HepG2 (cell line): ENCODE measurements around the gene LSM11. TPM values are rescaled to one million over a fixed set of nuclear protein-coding genes. Genes with fewer than 3 reads are reported as not detected.
A peak's percentile ranks its signal among the peaks of the same experiment; 100 is the strongest.

Experiments
- CEBPG ChIP-seq: IDR thresholded peaks from 2 replicates; pipeline ENCODE4 v1.6.1; 2016
- FOXO1 ChIP-seq: sonication (generic); formaldehyde crosslinking; IDR thresholded peaks from 2 replicates; pipeline ENCODE4 v1.4.0; 2020; ENCODE audit warnings: missing genetic modification reagents
- KLF11 ChIP-seq: IDR thresholded peaks from 2 replicates; pipeline ENCODE4 v1.6.1; 2016; ENCODE audit warnings: missing compliant biosample characterization
- MEIS1 ChIP-seq: sonication (generic); formaldehyde crosslinking; IDR thresholded peaks from 2 replicates; pipeline ENCODE4 v1.9.0; 2021; ENCODE audit warnings: mild to moderate bottlenecking, missing genetic modification reagents, moderate library complexity, borderline replicate concordance
- MXD4 ChIP-seq: IDR thresholded peaks from 2 replicates; pipeline ENCODE4 v1.6.1; 2016; ENCODE audit warnings: mild to moderate bottlenecking, missing biosample characterization, missing genetic modification reagents
- SRY ChIP-seq: sonication (generic); formaldehyde crosslinking; IDR thresholded peaks from 2 replicates; pipeline ENCODE4 v1.8.0; 2022; ENCODE audit warnings: mild to moderate bottlenecking, missing genetic modification reagents
- ZBTB38 ChIP-seq: sonication (generic); formaldehyde crosslinking; IDR thresholded peaks from 2 replicates; pipeline ENCODE4 v1.5.1; 2020; ENCODE audit warnings: mild to moderate bottlenecking, missing genetic modification reagents
- ZMYM4 ChIP-seq: sonication (generic); formaldehyde crosslinking; IDR thresholded peaks from 2 replicates; pipeline ENCODE4 v1.8.1; 2023; ENCODE audit warnings: mild to moderate bottlenecking, missing genetic modification reagents
- polyA plus RNA-seq, 8 experiments: library from polyadenylated mRNA; depleted of rRNA in 3 of 8; stranded (reverse) in 7 of 8; unstranded in 1 of 8; fragments of >200 nt; fragmentation: Illumina TruSeq in 4 of 8; extraction: Trizol in 4 of 8; gene quantifications; 2 replicates each; pipeline versions ENCODE4 v1.2.1 to v1.2.3, GENCODE V29; 2011 to 2016; ENCODE audit warnings: low read depth in 4 of 8, missing spikeins in 1 of 8, mixed read lengths in 1 of 8; ENCODE audit not compliant: insufficient read depth in 1 of 8
- total RNA-seq, 5 experiments: library from RNA; depleted of rRNA; stranded (reverse); fragments of >200 nt; fragmentation: Illumina TruSeq; extraction: Trizol; gene quantifications; 2 replicates each; pipeline ENCODE4 v1.2.3, GENCODE V29; 2016; ENCODE audit warnings: low read depth in 1 of 5
- TF ChIP-seq, protein P1 (sequence below): sonication (generic); formaldehyde crosslinking; IDR thresholded peaks from 2 replicates; pipeline ENCODE4 v1.5.1; 2020; ENCODE audit warnings: mild to moderate bottlenecking, missing genetic modification reagents, moderate library complexity
- TF ChIP-seq, protein P2 (sequence below): sonication (generic); formaldehyde crosslinking; IDR thresholded peaks from 2 replicates; pipeline ENCODE4 v1.9.0; 2022; ENCODE audit warnings: missing genetic modification reagents, mild to moderate bottlenecking, borderline replicate concordance
- TF ChIP-seq, protein P3 (sequence below): sonication (generic); formaldehyde crosslinking; IDR thresholded peaks from 2 replicates; pipeline ENCODE4 v1.4.0; 2020; ENCODE audit warnings: missing genetic modification reagents, borderline replicate concordance
- TF ChIP-seq, protein P4 (sequence below): sonication (generic); formaldehyde crosslinking; IDR thresholded peaks from 2 replicates; pipeline ENCODE4 v1.8.1; 2023; ENCODE audit warnings: missing genetic modification reagents, mild to moderate bottlenecking, borderline replicate concordance
- TF ChIP-seq, protein P5 (sequence below): IDR thresholded peaks from 2 replicates; pipeline ENCODE4 v1.6.1; 2016; ENCODE audit warnings: low read depth, borderline replicate concordance
- TF ChIP-seq, protein P6 (sequence below): conservative IDR thresholded peaks from 2 replicates; pipeline ENCODE4 v1.6.1; 2018; ENCODE audit warnings: missing genetic modification reagents
- TF ChIP-seq, protein P7 (sequence below): sonication (generic); formaldehyde crosslinking; IDR thresholded peaks from 2 replicates; pipeline ENCODE4 v1.5.1; 2020; ENCODE audit warnings: missing genetic modification reagents, mild to moderate bottlenecking, borderline replicate concordance

Gene LSM11
- total and polyA plus RNA-seq, 2 of the 13 experiments (the other 11 are each of a cell fraction or from before 2014, with no cell fraction given), result 4.5 to 7.2 TPM

DNA sequence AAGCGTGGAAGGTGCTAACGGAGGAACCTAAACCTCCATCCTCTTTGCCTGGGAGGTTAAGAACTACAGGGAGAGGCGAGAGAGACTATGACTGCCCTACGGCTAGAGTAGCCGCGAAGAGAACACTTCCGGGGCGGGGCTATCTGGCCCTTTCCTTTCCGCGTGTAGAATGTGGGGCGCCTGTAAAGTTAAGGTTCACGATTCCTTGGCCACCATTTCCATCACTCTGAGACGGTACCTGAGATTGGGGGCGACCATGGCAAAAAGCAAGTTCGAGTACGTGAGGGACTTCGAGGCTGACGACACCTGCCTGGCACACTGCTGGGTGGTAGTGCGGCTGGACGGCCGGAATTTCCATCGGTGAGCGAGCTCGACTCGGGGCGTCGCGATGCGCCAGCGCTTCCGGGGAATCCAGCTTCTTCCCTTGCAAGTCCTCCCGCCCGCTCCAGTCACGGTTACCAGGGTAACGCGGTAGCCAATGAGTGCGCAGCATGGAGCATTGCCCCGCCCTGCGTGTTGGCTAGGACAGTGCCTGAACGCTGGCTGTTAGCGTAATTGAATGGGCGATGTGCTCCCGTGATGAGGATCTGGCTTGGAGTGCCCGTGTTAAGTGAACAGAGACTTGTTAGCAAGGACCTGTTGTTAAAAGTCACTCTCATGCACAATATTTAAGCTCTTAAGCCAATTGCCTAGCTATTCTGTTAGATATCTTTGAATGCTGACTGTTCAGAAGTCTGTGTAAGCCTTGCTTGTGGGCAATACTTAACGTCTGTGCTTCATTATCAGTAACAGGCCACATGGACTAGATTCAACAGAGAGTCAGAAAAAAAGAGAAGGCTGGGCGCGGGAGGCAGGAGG, 12.0 kb upstream of the LSM11 start, which contains the start of gene THG1L (continued):
- TF ChIP-seq, protein P1, sequence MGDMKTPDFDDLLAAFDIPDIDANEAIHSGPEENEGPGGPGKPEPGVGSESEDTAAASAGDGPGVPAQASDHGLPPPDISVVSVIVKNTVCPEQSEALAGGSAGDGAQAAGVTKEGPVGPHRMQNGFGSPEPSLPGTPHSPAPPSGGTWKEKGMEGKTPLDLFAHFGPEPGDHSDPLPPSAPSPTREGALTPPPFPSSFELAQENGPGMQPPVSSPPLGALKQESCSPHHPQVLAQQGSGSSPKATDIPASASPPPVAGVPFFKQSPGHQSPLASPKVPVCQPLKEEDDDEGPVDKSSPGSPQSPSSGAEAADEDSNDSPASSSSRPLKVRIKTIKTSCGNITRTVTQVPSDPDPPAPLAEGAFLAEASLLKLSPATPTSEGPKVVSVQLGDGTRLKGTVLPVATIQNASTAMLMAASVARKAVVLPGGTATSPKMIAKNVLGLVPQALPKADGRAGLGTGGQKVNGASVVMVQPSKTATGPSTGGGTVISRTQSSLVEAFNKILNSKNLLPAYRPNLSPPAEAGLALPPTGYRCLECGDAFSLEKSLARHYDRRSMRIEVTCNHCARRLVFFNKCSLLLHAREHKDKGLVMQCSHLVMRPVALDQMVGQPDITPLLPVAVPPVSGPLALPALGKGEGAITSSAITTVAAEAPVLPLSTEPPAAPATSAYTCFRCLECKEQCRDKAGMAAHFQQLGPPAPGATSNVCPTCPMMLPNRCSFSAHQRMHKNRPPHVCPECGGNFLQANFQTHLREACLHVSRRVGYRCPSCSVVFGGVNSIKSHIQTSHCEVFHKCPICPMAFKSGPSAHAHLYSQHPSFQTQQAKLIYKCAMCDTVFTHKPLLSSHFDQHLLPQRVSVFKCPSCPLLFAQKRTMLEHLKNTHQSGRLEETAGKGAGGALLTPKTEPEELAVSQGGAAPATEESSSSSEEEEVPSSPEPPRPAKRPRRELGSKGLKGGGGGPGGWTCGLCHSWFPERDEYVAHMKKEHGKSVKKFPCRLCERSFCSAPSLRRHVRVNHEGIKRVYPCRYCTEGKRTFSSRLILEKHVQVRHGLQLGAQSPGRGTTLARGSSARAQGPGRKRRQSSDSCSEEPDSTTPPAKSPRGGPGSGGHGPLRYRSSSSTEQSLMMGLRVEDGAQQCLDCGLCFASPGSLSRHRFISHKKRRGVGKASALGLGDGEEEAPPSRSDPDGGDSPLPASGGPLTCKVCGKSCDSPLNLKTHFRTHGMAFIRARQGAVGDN, result peak; percentile 97
- TF ChIP-seq, protein P2, sequence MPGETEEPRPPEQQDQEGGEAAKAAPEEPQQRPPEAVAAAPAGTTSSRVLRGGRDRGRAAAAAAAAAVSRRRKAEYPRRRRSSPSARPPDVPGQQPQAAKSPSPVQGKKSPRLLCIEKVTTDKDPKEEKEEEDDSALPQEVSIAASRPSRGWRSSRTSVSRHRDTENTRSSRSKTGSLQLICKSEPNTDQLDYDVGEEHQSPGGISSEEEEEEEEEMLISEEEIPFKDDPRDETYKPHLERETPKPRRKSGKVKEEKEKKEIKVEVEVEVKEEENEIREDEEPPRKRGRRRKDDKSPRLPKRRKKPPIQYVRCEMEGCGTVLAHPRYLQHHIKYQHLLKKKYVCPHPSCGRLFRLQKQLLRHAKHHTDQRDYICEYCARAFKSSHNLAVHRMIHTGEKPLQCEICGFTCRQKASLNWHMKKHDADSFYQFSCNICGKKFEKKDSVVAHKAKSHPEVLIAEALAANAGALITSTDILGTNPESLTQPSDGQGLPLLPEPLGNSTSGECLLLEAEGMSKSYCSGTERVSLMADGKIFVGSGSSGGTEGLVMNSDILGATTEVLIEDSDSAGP (CRISPR knock-in tag), result peak; percentile 82
- TF ChIP-seq, protein P3, sequence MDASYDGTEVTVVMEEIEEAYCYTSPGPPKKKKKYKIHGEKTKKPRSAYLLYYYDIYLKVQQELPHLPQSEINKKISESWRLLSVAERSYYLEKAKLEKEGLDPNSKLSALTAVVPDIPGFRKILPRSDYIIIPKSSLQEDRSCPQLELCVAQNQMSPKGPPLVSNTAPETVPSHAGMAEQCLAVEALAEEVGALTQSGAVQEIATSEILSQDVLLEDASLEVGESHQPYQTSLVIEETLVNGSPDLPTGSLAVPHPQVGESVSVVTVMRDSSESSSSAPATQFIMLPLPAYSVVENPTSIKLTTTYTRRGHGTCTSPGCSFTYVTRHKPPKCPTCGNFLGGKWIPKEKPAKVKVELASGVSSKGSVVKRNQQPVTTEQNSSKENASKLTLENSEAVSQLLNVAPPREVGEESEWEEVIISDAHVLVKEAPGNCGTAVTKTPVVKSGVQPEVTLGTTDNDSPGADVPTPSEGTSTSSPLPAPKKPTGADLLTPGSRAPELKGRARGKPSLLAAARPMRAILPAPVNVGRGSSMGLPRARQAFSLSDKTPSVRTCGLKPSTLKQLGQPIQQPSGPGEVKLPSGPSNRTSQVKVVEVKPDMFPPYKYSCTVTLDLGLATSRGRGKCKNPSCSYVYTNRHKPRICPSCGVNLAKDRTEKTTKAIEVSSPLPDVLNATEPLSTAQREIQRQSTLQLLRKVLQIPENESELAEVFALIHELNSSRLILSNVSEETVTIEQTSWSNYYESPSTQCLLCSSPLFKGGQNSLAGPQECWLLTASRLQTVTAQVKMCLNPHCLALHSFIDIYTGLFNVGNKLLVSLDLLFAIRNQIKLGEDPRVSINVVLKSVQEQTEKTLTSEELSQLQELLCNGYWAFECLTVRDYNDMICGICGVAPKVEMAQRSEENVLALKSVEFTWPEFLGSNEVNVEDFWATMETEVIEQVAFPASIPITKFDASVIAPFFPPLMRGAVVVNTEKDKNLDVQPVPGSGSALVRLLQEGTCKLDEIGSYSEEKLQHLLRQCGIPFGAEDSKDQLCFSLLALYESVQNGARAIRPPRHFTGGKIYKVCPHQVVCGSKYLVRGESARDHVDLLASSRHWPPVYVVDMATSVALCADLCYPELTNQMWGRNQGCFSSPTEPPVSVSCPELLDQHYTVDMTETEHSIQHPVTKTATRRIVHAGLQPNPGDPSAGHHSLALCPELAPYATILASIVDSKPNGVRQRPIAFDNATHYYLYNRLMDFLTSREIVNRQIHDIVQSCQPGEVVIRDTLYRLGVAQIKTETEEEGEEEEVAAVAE (CRISPR knock-in tag), result peak; percentile 48; the same call in 1 of the 2 replicates
- peak; percentile 78; the same call in 1 of the 2 replicates for TF ChIP-seq ZBTB38 (CRISPR knock-in tag)
- no peak for TF ChIP-seq MEIS1 (CRISPR knock-in tag)
- TF ChIP-seq MXD4 (CRISPR knock-in tag), result 0 out of 2 replicates have a peak, but pooled peaks have one; percentile 51
- no peak for TF ChIP-seq CEBPG (CRISPR knock-in tag)
- TF ChIP-seq, protein P4, sequence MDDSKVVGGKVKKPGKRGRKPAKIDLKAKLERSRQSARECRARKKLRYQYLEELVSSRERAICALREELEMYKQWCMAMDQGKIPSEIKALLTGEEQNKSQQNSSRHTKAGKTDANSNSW (CRISPR knock-in tag), result no peak
- TF ChIP-seq ZMYM4 (CRISPR knock-in tag), result peak; percentile 79; the same call in 1 of the 2 replicates
- peak; percentile 79; the same call in 1 of the 2 replicates for TF ChIP-seq SRY (CRISPR knock-in tag)
- TF ChIP-seq, protein P5, sequence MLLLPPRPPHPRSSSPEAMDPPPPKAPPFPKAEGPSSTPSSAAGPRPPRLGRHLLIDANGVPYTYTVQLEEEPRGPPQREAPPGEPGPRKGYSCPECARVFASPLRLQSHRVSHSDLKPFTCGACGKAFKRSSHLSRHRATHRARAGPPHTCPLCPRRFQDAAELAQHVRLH (CRISPR knock-in tag), result peak; percentile 73
- TF ChIP-seq KLF11 (CRISPR knock-in tag), result 0 out of 2 replicates have a peak, but pooled peaks have one; percentile 25
- no peak for TF ChIP-seq FOXO1 (CRISPR knock-in tag)
- TF ChIP-seq, protein P6, sequence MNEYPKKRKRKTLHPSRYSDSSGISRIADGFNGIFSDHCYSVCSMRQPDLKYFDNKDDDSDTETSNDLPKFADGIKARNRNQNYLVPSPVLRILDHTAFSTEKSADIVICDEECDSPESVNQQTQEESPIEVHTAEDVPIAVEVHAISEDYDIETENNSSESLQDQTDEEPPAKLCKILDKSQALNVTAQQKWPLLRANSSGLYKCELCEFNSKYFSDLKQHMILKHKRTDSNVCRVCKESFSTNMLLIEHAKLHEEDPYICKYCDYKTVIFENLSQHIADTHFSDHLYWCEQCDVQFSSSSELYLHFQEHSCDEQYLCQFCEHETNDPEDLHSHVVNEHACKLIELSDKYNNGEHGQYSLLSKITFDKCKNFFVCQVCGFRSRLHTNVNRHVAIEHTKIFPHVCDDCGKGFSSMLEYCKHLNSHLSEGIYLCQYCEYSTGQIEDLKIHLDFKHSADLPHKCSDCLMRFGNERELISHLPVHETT (CRISPR knock-in tag), result no peak
- TF ChIP-seq, protein P7, sequence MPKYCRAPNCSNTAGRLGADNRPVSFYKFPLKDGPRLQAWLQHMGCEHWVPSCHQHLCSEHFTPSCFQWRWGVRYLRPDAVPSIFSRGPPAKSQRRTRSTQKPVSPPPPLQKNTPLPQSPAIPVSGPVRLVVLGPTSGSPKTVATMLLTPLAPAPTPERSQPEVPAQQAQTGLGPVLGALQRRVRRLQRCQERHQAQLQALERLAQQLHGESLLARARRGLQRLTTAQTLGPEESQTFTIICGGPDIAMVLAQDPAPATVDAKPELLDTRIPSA (CRISPR knock-in tag), result no peak
